KMS-11 (cell line): Measurements from ENCODE around the gene MOB3A.

Source experiments
- H2AFZ ChIP-seq: fragments of 200-600 bp; sonication (generic); 2 replicates; pipeline ENCODE4 v1.6.1; 2016; ENCODE audit warnings: antibody characterized with exemption, mixed run types, low read depth
- H3K27ac ChIP-seq: fragments of 200-600 bp; sonication (generic); 2 replicates; pipeline ENCODE4 v1.6.1; 2016; ENCODE audit warnings: mild to moderate bottlenecking, mixed run types
- H3K27me3 ChIP-seq: fragments of 200-600 bp; sonication (generic); 2 replicates; pipeline ENCODE4 v1.6.1; 2017; ENCODE audit warnings: mild to moderate bottlenecking, low read depth, mixed run types, moderate library complexity; ENCODE audit not compliant: insufficient read depth
- H3K36me3 ChIP-seq: fragments of 200-600 bp; sonication (generic); 2 replicates; pipeline ENCODE4 v1.6.1; 2017; ENCODE audit warnings: mild to moderate bottlenecking, mixed run types; ENCODE audit not compliant: insufficient read depth
- H3K4me1 ChIP-seq: fragments of 200-600 bp; sonication (generic); 2 replicates; pipeline ENCODE4 v1.6.1; 2016; ENCODE audit warnings: mild to moderate bottlenecking, low read depth, mixed run types; ENCODE audit not compliant: poor library complexity, severe bottlenecking
- H3K4me2 ChIP-seq: fragments of 200-600 bp; sonication (generic); 2 replicates; pipeline ENCODE4 v1.7.0; 2016; ENCODE audit warnings: mild to moderate bottlenecking, mixed run types
- H3K4me3 ChIP-seq: fragments of 200-600 bp; sonication (generic); IDR thresholded peaks from 2 replicates; pipeline ENCODE4 v1.6.1; 2017; ENCODE audit warnings: low read depth, low read length, mixed read lengths; ENCODE audit not compliant: insufficient read depth
- H3K79me2 ChIP-seq: fragments of 200-600 bp; sonication (generic); 2 replicates; pipeline ENCODE4 v1.6.1; 2016; ENCODE audit warnings: low read depth, mixed run types; ENCODE audit not compliant: insufficient read depth
- H3K9ac ChIP-seq: fragments of 200-600 bp; sonication (generic); 2 replicates; pipeline ENCODE4 v1.6.1; 2016; ENCODE audit warnings: mild to moderate bottlenecking, mixed run types
- H4K20me1 ChIP-seq: fragments of 200-600 bp; sonication (generic); 2 replicates; pipeline ENCODE4 v1.6.1; 2016; ENCODE audit warnings: mild to moderate bottlenecking, mixed run types; ENCODE audit not compliant: insufficient read depth
- CTCF ChIP-seq: fragments of 200-600 bp; sonication (generic); conservative IDR thresholded peaks from 2 replicates; pipeline ENCODE4 v1.6.1; 2017; ENCODE audit warnings: low read depth, mild to moderate bottlenecking, antibody characterized with exemption, low read length, moderate library complexity, mixed read lengths

Gene MOB3A

GRCh38 chr19:2041683-2042484 lies 54.2 kb downstream of the MOB3A start:
- H3K36me3 ChIP-seq = no peaks in the 10 kb centered on the region
- H3K4me2 ChIP-seq = peak overlapping the region; percentile 93
- no peak for TF ChIP-seq CTCF
- peaks cover 5% of the 10 kb centered on the region; the same call in 1 of the 2 replicates for H3K79me2 ChIP-seq
- H3K4me3 ChIP-seq = no peak overlapping the region
- H3K27me3 ChIP-seq = no peaks in the 10 kb centered on the region
- peak overlapping the region; percentile 91 for H3K27ac ChIP-seq
- H3K9ac ChIP-seq = peak overlapping the region; percentile 90
- peaks cover 34% of the 10 kb centered on the region for H3K4me1 ChIP-seq
- H2AFZ ChIP-seq = peak overlapping the region; percentile 23; the same call in 1 of the 2 replicates
- no peaks in the 10 kb centered on the region for H4K20me1 ChIP-seq

- Histone ChIP-seq H4K20me1 (no peaks in the 10 kb centered on the region), H3K4me2 (peak overlapping the region; percentile 93), H3K27me3 (no peaks in the 10 kb centered on the region), H3K4me3 (no peak overlapping the region), H3K36me3 (no peaks in the 10 kb centered on the region), H3K27ac (peak overlapping the region; percentile 91), H3K4me1 (peaks cover 34% of the 10 kb centered on the region), H2AFZ (peak overlapping the region; percentile 23; the same call in 1 of the 2 replicates), H3K9ac (peak overlapping the region; percentile 90), H3K79me2 (peaks cover 5% of the 10 kb centered on the region; the same call in 1 of the 2 replicates)
- TF ChIP-seq CTCF = no peak
Measured at GRCh38 chr19:2041433-2041682, 54.8 kb downstream of the MOB3A start.

- H3K4me3 ChIP-seq = no peak overlapping the region
- peak overlapping the region; percentile 93 for H3K4me2 ChIP-seq
- H3K27ac ChIP-seq = peak overlapping the region; percentile 91
- peaks cover 5% of the 10 kb centered on the region; the same call in 1 of the 2 replicates for H3K79me2 ChIP-seq
- H3K27me3 ChIP-seq = no peaks in the 10 kb centered on the region
- no peak overlapping the region for H2AFZ ChIP-seq
- TF ChIP-seq CTCF = no peak
- H3K9ac ChIP-seq = peak overlapping the region; percentile 90
- peaks cover 34% of the 10 kb centered on the region for H3K4me1 ChIP-seq
- H4K20me1 ChIP-seq = no peaks in the 10 kb centered on the region
- no peaks in the 10 kb centered on the region for H3K36me3 ChIP-seq
Measured at GRCh38 chr19:2040647-2041432, 55.3 kb downstream of the MOB3A start.

- H3K4me3 ChIP-seq = no peak overlapping the region
- H3K36me3 ChIP-seq = no peaks in the 10 kb centered on the region
- no peak overlapping the region; the same call in 1 of the 2 replicates for H3K4me2 ChIP-seq
- TF ChIP-seq CTCF = no peak
- H2AFZ ChIP-seq = no peak overlapping the region
- no peaks in the 10 kb centered on the region for H3K27me3 ChIP-seq
- H4K20me1 ChIP-seq = no peaks in the 10 kb centered on the region
- H3K4me1 ChIP-seq = peaks cover 34% of the 10 kb centered on the region
- peaks cover 5% of the 10 kb centered on the region; the same call in 1 of the 2 replicates for H3K79me2 ChIP-seq
- no peak overlapping the region for H3K9ac ChIP-seq
- peak overlapping the region; percentile 91; the same call in 1 of the 2 replicates for H3K27ac ChIP-seq
Measured at GRCh38 chr19:2039959-2040646, 56.0 kb downstream of the MOB3A start.
